HG02623 (cell line): ENCODE results near the gene C5orf58.

Experiments used
- ATAC-seq: cut with Tn5 transposase; IDR thresholded peaks from one replicate; pipeline ENCODE4 v1.9.1; 2021; ENCODE audit warnings: moderate library complexity; ENCODE audit not compliant: unreplicated experiment

Gene C5orf58

DNA sequence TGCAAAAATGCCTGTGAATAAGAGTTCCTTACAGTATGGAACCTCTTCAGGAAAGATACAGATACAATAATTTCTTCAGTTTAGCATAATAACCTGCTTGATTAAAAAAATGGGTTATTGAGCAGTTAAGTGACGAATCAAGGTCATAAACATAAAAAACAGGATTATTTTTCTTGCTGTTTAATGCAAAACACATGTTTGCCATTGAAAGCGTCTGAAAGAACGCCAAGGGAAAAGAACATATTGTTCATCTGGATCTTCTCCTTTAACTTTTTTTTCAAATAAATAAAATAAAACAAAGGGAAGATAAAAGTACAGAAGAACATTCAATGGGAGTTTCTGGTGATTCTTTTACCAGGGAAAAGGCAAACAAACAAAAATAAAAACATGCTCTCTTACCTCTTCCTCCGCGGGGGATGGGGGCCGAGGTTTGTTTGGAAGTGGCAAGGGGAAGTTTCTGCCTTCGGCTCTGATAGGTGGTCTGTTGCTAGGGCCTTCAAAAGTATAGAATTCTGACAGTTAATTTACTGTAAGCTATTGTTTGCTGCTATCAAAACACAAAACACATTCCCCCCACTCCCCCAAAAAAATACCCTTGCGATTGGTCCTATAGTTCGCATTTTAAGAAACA is 20.1 kb downstream of the C5orf58 start:
- ATAC-seq = no peak

DNA sequence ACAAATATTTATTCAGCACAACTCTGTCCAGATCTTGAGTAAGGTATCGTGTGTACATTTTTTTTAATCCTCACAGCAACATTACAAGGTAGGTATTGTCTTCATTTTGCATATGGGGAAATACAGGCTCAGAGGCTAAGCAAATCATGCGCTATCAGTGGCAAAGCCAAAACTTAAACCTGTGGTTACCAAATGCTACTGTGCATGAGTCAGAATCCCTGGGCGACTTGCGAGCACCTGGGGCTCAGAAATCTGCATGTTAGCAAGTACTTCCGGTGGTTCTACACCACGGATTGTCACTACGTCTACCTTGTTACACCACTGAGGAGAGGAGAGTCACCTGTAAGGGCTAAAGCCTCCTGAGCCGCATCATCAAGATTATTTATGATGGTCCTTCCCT is 21.3 kb downstream of the C5orf58 start:
- peak; percentile 95 for ATAC-seq

DNA sequence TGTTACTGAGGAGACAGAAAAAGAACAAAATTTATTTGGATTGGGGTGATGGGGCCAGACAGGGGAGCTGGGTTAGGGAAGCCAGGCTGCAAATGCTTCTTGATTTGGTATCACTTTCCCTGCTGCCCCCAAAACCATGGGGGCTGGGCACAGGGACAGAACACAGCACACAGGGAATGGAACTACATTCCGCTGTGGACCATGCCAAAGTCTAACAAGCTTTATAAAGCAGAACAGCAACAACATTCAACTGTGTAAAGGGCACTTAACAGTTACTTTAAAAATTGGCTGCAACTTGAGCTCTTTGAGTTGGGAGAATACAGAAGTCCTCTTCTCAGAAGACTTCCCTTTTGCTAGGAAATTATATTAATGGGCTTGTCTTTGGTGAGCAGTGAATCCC is 23.8 kb downstream of the C5orf58 start:
- no peak for ATAC-seq

DNA sequence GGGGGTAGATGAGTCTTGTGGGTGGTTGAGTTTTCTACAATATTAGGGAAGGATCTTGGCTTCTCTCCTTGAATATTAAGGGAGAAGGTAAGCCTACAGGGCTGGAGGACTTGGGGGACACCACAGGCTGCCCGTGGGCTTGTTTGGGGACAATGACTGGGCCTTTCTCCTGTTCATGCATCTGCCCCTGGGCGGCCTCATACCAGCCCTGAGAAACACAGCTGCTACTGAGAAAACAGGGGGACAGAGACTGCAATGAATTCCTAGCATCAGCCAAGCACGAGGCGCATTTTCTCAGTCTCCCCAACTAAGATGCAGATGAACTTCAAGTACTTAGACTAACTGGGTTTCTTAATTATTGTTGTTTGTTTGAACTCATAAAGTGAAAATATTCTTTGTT is 24.6 kb downstream of the C5orf58 start:
- ATAC-seq = no peak

DNA sequence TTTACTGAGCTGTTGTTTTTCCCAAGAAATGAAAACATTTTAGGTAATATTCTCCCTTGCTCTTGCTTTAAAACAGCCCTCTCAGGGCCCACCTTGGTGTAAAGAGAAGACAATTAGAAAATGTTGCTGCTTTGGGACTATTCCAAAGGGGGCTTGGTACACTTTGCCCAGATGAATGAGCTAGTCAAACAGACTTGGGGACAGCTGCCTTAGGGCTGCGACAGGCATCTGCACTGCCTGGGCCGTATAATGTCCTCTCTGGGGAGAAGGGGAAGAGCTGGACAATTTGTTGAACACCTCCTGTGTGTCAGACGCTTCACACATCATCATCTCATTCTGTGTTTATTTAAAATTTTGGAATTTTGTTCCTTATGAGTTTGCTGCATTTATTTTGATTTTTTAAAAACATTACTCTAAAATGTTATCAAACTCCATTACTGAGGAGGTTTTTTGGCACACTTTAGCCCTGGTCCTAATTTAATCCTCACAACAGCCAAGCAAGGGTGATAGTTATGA is 28.8 kb downstream of the C5orf58 start:
- no peak for ATAC-seq

DNA sequence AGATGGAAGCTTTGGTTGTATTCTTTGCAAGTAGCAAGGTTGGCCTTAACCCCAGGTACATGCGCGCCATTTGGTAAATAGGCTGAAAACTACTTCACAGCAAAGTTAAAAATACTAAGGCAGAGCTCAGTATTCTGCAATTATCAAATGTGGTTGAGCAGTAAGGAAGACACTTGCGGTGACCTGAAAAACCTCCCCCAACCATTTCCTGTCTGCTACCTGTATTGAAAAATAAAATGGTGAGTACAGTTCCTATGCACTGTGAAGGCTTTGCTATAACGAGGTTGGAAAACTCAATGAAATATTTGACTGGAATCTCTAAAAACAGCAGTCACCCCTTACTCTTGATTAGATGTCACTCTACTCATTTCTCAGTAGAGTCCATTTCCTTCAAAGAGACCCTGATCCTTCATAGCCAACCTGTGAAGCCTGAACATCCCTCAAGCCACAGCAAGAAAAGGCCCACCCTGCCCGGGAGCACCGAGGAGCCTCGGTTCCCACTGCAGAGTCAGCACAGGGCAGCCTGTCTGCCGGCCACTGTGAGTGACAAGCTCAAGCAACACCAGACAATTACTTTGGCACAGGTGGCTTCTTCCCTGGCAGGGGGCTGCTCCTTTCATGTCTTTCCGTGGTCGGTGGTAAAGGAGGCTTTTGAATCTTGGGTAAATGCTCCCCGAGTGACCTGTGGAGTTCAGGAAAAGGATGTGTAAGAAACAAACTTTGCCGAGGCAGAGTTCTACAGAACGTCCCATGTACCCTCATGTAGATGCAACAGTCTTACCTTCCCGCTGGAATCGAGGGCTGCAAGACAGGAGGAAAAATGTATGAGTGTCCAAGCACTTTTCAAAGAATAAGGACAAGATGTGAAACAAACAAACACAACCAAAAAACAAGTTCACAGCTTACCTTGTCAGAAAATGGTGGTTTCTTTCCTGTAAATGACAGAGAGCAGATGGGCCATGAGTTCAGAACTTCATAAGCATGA is 29.6 kb downstream of the C5orf58 start:
- no peak for ATAC-seq

DNA sequence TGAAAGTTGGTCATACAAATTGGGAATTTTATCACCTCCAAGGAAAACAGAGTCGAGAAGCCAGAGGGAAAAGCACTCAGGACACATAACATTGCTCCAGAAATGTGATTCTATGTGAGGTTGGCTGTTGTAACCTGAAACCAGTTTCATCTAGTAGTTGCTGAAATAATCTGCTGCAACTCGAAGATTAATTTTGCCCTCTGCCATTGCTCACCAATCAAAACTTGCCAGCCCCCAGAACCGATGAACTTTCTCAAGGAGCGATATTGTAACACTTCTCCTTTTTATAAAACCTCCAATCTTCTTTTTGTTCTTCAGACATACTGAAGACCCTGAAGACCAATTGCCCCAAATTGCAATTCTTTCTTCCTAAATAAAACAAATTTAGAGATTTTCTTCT is 31.1 kb downstream of the C5orf58 start:
- no peak for ATAC-seq

DNA sequence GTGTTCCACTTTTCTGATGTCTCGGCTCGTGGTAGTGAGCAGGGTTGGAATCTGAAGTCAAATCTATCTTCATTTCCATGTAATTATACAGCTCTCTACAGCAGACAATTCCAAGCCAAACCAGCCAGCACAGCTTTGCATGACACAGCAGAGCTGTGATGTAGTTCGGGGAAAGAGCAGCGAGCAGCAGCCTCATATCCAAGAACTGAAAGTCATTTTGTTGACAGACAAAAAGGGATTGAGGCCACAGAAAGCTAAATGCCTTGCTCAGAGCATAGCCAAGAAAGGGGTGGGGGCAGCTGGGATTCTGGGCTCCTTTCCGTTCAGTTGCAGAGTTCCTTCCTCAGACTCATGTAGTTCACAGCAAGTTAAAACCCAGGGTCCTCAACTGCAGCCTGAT is 32.7 kb downstream of the C5orf58 start:
- no peak for ATAC-seq

DNA sequence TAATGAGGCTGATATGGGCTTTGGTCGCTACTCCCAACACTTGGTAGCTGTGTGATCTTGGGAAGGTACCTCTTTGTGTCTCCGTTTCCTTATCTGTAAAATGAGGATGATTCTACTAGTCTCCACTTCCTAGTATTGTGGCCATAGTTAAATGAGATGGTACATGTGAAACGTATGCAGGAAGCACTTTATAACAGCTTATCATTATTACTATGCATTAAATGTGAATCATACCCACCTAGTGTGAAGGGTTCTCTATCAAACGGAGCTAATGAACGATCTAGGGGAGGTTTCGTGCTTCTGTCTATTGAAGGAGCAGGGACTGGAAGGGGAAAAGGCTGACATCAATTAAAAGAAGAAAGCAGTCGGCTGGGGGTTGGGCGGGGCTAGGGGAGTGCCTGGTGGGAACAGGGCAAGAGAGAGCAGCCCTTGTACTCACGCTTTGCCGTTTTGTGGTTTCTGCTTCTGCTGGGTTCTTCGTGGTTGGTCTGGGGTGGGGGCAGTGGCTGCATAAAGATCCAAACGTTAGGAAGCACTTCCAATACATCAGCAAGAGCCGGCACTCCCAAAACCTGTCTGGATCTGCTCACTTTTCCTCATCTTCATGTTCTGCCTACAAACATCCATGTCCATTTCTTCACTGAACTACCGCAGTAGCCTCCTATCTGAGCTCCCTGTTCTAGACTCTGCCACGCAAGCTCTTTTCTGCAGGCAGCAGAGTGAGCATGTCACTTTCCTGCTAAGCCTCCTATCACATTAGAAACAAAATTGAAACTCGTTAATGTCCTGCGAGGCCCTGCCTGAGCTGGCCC is 34.0 kb downstream of the C5orf58 start:
- no peak for ATAC-seq

DNA sequence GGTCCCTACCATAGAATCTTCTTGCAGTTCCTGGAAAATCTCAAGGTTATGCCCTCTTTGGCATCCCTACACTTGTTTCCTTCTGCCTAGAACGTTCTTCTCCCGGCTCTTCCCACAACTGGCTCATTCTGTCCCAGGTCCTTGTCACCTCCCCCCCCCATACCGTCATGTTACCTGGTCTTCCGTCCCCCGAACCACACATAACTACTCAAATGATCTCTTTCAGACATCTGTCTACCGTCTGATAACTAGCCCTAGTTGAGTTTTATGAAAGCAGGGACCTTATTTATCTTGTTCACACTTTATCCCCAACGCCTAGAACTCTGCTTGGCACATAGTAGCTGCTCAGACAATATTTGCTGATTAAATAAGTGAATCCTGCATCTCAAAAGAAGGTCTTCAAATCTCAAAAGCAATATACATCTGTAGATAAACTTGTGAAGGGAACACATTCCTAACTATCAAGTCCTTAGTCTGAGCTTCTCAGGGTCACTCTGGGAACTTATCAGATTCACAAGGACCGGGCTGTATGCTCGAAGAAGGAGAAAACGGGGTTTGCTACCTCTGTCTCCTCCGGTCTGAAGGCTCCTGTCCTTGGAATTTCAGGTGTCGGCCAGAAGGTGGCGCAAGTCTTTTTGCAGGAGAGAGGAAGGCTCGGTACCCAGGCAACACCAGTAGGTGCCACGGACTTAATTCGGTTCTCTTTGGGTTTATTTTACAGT is 34.8 kb downstream of the C5orf58 start:
- ATAC-seq = peak; percentile 90

DNA sequence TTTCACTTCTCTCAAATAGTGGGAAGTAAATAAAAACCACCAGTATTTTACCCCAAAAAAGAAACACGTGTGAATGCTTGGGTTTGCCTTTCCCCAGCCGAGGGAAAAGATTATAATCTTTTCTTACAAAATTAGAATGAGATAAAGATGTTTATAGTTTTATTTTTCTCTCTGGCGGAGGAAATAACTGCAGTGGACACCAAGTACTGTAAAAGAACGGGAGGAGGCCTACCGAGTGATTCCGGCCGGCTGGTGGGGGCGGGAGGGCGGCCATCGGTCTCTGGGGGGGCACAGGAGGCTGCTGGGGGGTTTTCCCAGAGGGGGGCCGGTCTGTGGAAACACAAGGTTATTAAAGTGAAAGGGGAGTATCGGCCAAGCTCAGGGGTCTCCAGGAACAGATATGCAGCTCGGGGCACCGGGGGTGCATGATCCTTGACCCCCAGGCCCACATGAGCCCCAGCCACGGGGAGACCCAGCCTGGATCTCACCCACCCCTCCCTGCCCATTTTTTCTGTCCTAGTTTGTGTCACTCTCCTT is 35.4 kb downstream of the C5orf58 start:
- ATAC-seq = no peak

DNA sequence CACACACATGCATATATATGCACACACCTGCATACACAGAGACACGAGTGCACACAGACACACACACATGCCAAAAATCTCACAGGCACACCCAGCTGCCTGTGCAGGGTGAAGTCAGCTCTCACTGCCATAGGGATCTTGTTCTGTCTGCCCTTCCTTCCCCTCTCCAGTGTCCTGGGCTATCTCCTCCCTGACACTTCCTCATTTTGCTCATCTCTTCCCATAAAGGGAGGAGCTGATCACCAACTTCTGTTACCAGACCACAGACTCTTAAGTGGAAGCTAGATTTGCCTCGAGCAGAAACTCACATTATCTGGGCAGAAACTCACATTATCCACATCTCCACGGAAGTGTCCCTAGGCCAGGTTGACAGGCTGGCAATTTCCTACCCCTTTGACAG is 36.1 kb downstream of the C5orf58 start:
- ATAC-seq = no peak

DNA sequence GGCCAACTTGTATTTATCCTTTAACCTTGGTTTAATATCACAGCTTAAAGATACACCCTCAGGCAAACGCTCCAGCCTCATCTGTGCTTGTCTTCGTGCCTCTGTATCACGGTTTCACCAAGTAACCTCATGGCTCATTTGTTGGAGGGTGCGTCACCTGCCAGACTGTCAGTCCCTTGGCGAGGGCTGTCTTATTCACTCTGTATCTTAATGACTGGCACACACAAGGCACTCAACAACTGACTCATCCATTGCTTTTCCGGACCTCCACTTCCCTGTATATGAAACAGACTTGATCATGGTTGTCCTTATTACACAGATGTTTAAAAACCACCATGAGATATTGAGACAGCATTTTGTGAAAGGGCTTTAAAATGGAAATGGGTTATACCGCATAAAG is 36.8 kb downstream of the C5orf58 start:
- no peak for ATAC-seq

DNA sequence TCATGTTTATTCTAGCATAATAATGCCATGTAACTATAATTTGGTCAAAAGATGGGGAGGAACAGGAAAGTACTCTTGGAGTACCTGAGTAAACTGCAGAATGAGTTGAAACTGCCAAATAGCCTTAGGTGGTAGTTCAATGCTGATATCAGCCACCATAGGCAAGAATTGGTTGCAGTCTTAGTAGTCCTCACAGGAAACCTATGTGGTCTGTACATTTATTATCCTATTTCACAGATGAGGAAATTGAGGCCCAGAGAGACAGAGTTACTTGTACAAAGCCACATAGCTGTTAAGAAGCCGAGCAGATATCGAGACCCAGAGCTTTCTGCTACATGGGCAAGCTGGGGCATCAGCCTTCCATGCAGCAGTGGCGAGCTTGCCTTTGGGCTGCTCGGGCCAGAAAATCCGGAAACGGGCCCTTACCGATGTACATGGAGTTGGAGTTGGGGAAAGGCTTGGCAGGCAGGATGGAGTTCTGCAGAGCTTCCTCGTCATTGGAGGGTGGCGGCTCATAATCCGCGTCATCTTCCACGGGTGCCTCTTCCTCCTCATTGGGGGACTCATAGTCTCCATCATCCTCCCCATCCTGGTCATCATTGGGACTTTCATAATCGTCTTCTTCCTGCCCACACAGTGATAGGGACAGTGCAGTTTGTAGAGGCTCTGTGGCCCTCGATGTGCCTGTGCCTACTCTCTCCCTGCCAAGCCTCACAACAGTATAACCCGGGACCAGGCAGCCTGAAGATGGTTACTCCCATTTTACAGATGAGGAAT is 37.7 kb downstream of the C5orf58 start:
- no peak for ATAC-seq

DNA sequence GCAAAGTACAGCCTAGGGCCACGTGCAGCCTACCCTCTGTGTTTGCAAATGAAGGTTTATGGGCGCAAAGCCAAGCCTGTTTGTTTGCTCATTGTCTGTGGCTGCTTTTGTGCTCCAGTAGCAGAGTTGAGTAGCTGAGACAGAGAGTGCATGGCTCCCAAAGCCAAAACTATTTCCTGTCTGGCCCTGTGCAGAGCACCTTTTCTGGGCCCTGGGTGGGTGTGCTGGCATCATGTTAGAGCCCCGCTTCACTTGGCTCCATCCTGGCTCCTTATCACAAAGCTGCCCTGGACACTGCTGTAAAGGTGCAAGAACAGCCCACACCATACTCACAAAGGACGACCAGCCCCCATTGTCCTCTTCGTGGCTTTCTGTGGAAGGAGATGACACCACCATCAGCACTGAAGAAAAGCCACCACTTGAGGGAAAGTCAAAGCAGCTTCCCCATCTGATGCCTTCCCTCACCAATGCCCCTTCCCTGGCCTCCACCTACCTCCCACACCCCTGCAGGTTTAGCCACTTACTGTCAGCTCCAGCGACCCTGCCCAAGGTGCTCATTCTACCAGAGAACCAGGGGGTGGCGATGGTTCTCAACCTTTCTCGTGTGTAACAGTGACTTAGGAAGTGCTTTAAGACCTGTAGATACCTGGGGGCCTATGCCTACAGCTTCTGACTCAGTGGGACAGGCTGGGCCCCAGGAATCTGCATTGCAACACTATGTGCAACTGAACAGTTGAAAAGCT is 41.4 kb downstream of the C5orf58 start:
- no peak for ATAC-seq

DNA sequence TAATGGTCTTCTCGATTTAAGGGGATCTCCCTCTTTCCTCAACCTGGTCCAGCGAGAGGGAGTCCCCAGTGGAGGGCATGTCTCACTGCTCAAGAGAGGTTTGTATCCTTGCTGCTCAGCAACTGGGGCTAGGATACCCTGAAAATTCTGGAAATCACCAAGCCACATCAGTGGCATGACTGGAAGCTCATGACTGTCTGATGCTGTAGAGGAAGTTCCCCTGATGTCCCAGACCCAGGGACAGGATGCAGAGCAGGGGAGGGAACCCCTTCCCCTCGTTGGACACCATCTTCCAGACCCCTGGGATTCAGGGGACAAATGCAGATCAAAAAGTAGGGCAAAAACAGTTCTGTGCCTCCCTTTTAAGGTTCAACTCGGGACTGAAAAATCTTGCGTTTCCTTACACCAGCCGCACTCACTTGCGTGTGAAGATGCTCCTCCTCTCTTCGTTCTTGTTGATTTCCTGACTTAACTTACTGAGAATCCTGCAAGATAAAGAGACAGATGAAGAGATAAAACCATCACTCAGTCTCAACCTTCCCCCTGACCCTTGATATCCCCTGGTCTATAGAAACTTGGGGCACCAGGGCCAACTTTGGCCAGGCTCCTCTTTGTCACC is 42.7 kb downstream of the C5orf58 start:
- no peak for ATAC-seq

DNA sequence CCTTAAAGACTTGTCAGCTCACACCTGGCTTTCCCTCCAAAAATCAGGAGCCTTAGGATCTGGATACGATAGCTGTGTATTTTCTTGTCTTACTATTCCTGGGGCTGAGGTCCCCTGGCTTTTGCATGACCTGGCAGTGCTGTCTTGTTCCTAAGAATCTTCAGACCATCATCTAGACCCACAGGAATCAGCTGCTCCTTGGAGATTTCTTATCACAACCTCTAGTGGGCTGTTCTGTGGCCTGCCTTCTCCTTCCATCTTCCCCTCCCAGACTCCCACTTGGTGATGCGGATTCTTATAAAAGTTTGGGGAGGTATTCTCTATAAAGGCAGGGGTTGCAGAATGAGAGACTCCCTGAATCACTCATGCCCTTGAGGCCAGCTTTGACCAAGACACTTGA is 43.4 kb downstream of the C5orf58 start:
- ATAC-seq = no peak

DNA sequence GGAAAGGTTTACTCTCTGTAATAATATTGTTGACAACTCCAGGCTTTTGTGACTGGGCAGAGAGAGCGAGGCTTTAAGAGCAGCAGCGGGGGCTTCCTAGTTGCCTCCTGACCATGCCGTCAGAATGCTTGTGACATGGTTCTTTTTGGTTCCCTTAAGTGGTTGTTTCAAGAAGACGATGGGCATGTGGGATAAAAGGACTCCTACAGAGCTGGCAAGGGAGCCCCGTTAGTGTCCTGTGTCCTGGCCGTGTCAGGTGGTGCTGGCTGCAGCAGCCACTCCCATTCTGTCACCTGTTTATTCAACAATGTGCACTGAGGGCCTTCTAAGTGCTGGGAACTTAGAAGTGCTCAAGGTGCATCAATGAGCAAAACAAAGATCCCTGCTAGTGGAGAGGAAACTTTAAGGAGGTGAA is 45.1 kb downstream of the C5orf58 start:
- no peak for ATAC-seq
